Ishikawa (cell line): ENCODE data around the gene PHRF1.

Experiments
- CEBPB ChIP-seq: IDR thresholded peaks from 2 replicates; pipeline ENCODE4 v1.6.1; 2012
- CREB1 ChIP-seq: IDR thresholded peaks from 2 replicates; pipeline ENCODE4 v1.6.1; 2012; ENCODE audit warnings: low read depth
- NFIC ChIP-seq: IDR thresholded peaks from 2 replicates; pipeline ENCODE4 v1.6.1; 2012
- REST ChIP-seq: IDR thresholded peaks from 2 replicates; pipeline ENCODE4 v1.6.1; 2012; ENCODE audit warnings: low read depth, mild to moderate bottlenecking
- TAF1 ChIP-seq: IDR thresholded peaks from 2 replicates; pipeline ENCODE4 v1.6.1; 2012; ENCODE audit warnings: low read depth, mild to moderate bottlenecking

- no peak for TF ChIP-seq CREB1
- TF ChIP-seq CEBPB = no peak
- no peak for TF ChIP-seq REST
- no peak for TF ChIP-seq NFIC
- no peak for TF ChIP-seq TAF1
Observed at GRCh38 chr11:532527-532985, 43.7 kb upstream of the PHRF1 start.
